CD4-positive, alpha-beta T cell treated with Interleukin-4 for 4 hours (primary cell): ENCODE measurements around the gene C5orf15.
"Not testable (repeated sequence)": the region's sequence is repeated elsewhere in the genome, so short reads cannot be mapped to it uniquely, and the experiment has no call there.

Experiments used
- DNase-seq: peaks from one replicate; pipeline ENCODE4 v3.0.0-alpha.2; 2020

Gene C5orf15

DNA sequence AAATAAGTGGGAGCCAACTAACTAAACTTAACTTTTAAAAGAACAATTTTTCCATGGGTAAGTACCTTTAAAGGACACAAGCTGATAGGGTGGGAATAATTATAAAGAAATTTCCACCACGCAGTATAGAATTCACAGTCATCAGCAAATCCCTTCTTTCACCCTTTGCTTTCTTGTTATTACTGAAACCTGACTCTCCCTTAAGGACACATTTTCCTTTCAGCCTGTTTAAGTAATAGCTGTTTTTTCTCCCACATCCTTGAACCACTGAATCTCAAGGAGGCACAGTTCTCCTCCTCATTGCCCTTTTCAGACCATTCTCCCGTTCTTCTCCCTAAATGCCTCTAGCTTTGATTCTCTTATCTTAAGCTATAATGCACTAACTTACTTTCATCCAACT lies 6.3 kb downstream of the C5orf15 start:
- DNase-seq, result no peak

DNA sequence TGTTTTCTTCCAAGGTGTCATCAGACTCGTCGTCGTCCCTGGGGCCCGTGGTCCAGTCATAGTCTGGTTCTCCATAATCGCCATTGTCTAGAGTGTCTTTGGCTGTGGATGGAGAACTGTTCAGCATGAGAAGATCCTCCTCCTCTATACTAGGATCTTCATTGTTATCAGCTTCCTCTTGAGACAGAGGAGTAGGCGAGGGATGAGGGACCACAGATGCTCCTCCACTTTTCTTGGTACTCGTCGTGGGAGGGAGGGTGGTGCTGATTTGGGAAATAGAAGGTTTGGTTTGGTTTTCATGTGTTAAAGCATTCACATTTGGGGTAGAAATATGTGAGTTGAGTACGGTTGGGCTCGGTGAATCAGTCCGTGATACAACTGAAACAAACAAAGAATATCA lies 8.8 kb downstream of the C5orf15 start:
- no peak for DNase-seq

DNA sequence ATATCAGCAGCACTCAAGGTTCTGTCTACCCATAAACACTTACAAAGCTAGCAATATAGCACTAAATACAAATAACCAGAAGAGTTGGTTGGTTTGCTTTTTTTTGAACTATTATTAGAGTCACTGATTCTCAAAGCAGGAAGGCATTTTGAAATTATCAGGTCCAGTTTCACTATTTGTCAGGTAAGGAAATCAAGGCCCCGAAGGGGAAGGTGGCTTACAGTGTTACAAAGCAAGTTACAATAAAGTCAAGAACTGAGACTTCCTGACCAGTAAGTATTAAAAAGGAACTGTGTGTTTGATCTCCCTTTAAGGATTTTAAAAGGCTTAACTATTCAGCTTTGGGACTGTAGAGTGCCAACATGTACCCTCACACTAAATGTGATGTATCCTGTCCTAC lies 10.8 kb downstream of the C5orf15 start:
- no peak for DNase-seq

DNA sequence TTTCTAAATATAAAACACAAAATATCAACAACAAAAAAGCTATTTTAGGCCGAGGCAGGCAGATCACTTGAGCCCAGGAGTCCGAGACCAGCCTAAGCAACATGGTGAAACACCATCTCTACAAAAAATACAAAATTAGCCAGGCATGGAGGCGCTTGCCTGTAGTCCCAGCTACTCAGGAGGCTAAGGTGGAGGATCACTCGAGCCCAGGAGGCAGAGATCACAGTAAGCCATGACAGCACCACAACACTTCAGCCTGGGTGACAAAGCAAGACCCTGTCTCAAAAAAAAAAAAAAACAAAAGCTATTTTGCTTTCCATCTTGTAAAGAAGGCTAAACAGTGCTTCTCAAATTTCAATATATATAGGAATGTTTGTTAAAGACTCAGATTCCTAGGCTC lies 11.3 kb downstream of the C5orf15 start:
- DNase-seq, result no peak

DNA sequence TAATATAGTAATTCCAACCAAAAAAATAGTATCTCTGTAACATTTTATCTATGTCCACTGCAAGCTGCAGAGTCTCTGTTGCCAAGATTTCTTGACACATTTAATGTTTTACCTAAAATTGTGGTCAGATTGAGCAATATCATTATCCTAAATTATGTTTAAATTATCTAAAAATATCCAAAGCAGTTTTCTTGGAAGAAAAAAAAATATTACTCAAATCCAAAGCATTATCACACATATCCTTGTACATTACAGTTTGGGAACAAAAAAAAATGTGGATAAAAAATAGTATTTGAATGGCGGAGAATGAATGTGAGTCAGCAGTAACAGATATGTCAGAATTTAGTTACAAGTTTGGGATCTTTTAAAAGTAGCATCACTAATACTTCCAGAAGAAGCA lies 12.2 kb downstream of the C5orf15 start:
- not testable (repeated sequence) for DNase-seq

DNA sequence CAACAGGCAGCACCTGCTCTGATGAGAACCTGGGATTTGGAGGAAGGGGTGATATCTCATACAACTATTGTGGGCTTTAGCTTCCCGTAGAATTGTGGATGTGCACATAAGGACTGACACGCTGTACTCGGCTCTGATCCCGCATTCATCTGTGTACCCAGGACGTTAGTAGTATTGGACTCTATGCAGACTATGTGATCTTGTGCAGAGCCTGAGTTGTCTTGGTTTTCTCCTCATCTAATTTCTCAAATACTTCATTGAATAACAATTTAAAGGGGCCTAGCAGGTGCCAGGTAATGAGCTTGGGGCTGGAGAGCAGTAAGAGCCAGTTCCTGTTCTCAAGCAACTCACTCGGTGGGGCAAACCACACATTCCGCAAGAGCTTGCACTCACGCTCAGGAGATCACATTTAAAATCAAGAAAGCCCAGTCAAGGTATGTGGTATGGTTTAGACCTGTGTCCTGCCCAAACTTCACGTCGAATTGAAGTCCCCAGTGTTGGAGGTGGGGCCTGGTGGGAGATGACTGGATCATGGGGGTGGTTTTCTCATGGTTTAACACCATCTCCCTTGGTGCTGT lies 14.8 kb downstream of the C5orf15 start:
- no peak for DNase-seq

DNA sequence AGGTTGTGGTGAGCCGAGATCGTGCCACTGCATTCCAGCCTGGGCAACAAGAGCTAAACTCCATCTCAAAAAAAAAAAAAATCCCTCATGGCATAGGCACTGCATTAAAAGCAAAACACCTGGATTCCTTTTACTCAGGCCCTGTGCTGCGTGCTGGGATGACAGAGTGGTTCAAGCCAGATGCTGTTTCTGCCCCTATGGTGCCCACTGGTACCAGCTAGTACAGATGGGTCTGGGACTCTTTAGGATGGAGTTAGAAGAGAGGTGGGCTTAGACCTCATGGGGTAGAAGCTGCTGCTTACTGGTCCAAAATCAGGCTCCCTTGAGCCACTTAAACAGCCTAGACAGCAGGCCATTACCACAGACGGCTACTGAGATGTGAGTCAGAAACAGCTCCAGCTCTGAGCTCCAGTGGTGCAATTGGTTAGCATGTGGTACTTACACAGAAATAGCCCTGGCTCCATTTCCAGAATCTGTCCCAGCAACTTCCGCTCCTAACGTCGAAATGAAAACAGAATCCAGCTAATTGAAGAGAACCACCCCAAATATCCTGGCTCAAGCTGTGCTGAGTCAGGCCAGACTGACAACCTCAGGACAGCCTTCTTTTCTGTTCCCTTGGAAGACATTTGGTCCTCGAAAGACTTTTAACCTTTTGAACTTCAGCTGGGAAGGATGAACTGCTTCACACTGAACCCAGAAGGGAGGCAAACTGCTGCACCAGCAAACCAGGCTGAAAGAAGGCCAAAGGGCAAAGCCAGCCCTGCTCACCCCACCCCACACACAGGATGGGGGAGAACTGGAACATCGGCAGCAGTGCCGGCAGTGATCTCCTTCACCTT lies 15.5 kb downstream of the C5orf15 start:
- DNase-seq, result no peak

DNA sequence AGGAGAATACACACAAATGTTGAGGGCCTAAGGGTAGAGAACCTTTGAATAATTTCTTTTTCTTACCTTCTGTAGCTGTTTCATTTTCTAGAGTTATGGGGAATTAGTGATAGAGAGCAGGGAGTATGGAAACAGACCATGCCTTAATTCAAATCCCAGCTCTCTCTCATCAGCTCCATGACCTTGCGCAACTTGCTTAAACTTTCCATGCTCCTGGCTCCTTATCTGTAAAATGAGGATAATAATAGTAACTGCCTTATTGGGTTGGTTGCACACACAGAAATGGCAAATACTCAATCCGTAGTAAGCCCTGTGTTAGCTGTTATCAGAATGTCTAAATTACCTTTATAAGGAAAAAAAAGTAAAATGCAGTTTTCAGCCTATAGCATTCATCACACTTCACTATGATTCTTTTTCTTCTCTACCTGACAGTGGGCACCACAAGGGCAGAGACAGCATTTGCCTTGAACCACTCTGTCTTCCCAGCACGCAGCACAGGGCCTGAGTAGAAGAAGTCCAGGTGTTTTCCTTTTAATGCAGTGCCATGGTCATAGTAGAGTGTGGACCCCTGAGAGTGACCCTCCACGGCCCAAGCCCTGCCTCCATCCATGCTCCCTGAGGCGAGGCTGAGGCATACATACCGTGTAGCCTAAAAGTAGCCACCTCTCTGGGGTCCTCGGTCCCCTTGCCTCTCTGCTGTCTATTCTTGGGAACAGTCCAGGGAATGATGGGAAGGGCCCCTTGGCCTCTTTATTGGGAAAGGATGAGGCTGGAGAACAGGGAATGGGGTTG lies 17.4 kb downstream of the C5orf15 start:
- no peak for DNase-seq

DNA sequence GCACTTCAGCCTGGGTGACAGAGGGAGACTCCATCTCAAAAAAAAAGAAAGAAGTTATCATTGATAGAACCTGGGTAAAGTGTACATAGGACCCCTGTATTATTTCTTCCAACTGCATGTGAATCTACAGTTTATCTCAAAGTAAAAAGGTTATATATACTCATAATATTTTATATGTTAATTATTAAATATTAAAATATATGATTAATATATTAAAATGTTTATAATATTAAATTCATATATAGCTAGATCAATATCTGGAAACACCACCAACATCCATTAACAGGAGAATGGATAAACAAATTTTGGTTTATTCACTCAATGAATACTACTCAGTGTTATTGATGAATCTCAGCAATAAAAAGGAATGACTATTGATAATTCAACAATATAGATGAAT lies 19.7 kb downstream of the C5orf15 start:
- no peak for DNase-seq

DNA sequence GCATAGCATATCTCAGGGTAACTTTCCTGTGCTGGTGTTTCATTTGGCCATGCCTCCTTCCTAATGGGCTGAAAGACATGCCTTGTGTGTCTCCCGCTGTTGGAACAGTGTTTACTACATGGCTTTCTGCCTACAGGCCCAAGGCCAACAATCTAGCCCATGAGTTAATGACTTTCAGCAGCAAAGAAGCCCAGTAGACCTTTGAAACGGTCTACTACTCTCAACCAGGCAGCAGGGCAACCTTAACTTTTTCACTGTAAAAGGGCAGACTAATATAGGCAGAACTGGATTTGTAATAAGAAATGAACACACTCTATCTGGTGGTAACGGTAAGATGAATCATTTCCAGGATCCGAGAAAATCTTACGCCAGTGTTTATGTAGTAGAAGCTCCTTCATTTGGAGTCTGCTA lies 21.0 kb downstream of the C5orf15 start:
- DNase-seq, result no peak

DNA sequence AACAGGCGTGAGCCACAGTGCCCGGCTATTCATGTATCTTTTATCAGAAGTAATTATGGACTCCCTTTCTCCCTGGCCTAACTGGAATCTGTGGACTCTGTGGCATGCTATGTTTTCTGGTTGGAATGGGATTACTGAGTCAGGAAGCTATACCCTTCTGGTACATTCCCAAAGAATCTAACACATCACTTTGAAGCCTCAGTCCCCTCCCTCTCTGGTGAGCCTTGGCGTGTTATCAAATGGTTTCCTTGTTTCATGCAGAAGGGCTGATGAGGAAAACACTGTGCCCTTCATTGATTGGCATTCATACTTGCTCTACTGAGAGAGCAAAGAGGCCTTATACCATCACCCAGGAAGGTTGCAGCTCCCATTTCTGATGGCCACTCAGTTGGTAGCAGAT lies 22.9 kb downstream of the C5orf15 start:
- DNase-seq, result no peak

DNA sequence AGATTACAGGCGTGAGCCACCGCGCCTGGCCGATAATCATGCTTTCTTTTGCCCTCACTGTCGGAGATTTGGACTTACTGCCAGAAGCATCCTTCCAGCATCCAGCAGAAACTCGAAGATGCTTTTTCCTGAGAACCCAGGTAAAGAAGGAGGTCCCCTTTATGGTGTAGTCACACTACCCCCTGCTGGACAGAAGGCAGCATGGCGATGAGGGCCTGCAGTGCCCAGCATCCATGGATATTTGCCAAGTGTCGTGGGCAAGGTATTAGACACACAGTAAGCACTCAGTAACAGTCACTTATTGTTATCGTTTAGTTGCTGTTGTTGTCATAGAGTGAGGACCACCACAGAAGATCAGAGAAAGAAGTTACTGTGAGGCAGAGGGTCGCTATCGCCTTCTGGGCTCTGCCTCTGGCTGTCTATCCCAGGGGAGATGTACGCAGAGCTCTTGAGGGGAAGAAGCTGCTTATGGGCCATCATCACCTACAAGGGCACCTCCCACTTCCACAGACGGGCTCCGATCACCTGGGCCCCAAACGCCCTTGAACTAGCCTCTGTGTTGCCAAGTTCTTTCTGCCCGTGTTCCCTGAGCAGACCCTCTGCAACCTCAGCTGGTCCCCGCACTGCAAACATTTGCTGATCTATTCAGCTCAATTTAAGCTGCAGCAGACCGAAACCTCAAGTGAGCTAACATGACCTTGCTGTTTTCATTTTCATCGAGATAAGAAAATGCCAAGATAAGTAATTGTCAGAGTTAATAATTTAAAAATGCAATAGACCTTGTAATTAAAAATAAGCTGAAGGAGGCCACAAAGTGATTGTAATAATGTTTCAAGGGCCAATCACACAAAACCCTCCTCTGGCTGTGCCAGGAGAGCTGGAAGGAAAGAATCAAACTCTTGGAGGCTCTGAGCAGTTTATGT lies 23.9 kb downstream of the C5orf15 start:
- no peak for DNase-seq

DNA sequence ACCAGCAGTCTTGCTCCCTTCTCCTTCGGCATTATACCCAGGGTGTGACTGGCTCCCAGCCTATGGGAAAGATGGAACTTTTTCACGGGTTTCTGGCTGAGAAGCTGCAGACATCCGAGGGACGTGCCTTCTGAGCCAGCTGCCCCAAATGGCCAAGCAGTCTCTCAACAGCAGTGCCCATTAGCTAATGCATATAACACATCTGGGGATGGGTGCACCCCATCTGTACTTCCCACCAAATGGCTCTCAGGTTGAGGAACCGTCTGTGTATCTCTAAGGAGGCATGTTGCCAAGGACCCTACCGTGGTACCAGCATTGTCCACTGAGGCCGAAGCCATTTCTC lies 25.0 kb downstream of the C5orf15 start:
- DNase-seq, result no peak

DNA sequence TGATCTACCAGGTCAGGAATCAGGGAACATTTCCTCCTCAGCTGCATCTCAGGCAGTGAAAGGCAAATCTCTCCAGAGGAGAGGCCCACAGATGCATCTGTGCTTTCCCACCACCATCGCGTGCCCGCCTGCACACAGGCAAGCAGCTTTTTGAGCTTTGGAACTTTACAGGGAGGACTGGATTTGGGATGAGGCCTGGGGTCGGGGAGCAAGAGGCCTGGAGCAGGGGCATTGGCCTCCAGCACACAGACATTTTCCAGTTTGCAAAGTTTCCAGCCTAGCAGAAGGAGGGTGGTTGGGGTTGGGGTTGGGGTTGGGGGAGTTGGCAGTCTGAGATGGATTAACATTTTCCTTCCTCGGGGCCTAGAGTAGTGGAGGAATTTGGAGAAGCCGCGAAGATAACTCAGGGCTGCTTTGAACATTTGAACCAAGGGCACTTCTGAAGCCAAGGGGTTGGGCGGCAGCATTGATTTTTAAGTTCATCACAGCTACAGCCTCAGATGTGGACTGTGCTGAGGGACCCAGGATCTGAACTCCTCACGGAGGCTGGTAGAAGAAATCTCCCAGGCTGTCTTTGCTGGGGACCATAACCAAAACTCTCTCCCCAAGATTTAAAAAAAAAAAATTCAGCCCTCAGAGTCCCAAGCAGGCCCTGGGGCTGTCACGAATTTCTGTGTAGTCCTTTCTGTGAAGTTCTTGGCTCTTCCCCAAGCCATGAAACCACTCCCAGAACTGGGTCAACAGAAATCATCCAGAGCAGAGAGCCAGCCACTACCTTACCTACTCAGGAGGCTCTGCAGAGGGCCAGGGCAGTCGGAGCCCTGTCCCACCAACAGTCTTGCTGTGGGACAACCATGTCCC lies 25.6 kb downstream of the C5orf15 start:
- DNase-seq, result no peak

DNA sequence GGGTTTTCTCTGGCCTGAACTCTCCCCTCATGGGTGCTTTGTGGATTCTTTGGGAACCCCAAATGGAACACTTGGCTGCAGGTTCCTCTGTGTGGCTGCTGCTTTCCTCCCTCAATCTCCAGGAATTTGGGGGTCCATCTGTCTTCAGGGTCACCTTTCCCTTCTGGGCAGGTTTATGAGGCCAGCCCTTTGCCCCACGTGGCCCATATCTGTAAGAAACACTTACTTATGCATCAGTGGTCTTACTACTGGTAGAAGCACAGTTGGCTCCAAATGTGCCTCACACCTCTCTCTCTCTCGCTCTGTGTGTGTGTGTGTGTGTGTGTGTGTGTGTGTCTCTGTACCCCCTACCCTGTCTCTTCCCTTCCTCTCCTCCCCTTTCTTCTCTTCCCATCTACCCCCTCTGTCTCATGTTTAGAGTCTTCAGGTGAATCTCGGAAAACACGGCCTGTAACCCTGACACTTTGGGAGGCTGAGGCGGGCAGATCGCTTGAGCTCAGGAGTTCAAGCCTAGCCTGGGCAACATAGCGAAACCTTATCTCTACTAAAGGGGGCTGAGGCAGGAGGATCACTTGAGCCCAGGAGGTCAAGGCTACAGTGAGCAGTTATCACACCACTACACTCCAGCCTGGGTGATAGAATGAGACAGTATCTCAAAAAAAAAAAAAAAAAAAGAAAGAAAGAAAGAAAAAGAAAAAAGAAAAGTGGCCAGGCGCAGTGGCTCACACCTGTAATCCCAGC lies 26.8 kb downstream of the C5orf15 start:
- DNase-seq, result no peak

DNA sequence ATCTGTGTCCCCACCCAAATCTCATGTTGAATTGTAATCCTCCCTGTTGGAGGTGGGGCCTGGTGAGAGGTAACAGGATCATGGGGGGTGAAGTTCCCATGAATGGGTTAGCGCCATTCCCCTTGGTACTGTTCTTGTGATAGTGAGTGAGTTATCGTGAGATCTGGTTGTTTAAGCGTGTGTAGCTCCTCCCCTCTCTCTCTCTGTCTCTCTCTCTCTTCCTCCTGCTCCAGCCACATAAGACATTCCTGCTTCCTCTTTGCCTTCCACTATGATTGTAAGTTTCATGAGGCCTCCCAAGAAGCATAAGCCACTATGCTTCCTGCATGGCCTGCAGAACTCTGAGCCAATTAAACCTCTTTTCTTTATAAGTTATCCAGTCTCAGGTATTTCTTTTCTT lies 28.8 kb downstream of the C5orf15 start:
- no peak for DNase-seq

DNA sequence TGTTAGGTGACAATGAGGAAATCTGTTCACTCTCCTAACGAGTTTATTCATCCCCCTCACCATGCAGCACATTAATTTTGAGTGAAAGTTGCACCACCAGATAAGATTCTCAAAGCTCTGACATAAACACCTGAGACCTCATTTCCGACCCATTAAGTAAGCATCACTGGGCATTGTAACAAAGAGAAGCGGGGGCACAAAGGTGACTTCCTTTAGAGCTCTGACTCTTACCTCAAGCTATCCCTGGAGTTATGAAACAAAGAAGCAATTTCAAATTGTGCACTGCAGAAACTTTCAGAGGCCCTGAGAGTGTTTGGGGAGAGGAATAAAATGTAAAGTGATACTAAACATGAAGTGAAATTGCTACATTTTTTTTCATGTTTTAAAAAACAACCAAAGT lies 29.5 kb downstream of the C5orf15 start:
- no peak for DNase-seq

DNA sequence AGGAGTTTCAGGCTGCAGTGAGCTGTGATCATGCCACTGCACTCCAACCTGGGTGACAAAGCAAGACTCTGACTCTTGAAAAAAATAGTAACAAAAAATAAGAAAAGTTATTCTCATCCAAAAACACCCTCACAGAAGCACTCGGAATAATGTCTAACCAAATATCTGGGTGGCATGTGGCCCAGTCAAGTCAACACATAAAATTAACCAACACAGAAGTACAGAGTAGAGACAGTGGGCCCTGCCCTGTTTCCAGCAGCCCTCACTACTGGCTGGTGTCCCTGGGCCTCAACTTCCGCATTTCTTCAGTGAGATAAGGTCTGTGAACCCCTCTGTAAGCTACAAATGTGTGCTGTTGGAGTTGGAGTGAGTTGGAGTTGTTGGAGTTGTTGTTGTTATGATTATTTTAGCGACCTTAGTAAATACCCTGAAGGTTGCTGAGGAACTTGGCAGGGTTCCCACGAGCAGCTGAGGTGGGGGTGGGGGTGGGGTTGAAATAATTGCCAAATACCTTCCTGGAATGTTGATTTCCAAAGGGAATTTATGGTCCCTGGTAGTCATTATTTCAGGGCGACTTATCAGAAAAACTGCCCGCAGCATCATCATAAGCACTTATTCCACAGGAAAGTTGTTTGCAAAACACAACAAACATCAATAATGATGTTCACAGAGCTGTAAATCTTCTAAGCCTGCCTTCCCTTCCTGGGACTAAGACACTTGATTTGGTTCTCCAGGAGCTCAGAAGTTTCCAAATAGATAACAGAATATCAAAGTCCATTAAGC lies 30.2 kb downstream of the C5orf15 start:
- DNase-seq, result no peak

DNA sequence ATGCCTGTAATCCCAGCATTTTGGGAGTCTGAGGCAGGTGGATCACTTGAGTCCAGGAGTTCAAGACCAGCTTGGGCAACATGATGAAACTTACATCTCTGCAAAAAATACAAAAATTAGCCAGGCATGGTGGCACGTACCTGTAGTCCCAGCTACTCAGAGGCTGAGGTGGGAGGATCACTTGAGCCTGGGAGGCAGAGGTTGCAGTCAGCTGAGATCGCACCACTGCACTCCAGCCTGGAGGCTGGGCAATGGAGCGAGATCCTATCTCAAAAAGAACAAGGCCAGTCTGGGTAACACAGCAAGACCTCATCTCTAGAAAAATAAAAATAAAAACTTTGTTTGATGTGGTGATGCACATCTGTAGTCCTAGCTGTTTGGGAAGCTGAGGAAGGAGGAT lies 30.8 kb downstream of the C5orf15 start:
- not testable (repeated sequence) for DNase-seq

DNA sequence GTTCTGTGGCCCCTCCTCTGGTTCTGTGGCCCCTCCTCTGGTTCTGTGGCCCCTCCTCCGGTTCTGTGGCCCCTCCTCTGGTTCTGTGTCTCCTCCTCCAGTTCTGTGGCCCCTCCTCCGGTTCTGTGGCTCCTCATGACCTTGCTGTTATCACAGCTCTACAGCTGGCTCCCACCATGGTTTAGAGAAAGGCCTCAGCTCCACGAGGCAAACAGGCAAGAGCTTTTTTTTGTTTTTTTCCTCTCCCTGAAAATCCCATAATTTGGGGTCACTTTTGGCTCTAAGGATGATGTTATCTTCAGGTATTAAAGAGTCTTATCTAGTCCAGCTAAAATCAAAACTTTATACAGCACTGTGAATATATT lies 31.8 kb downstream of the C5orf15 start:
- DNase-seq, result no peak
